IMR-90 (cell line): ENCODE data around the gene VPS33A. TPM values are rescaled to one million over a fixed set of nuclear protein-coding genes. Genes with fewer than 3 reads are reported as not detected.

ENCODE experiments used
- ATAC-seq: fragments of 200-7000 bp; cut with Tn5 transposase; 2 replicates; pipeline ENCODE4 v1.9.1; 2020; ENCODE audit warnings: low read depth, mild to moderate bottlenecking, moderate library complexity
- BruUV-seq: library from RNA; stranded (reverse); fragments of 400-500 nt; replicated peaks from 2 replicates; lab custom pipeline; 2021; lab: Mats Ljungman, UMichigan
- CTCF ChIA-PET: fragments of 300-600 bp; formaldehyde crosslinking; extraction: SDS; loops from one replicate; lab custom pipeline; 2021; ENCODE audit warnings: antibody characterized with exemption; lab: Yijun Ruan, JAX
- POLR2A ChIA-PET: fragments of 300-600 bp; sonication (Branson Sonifier 250); formaldehyde crosslinking; loops from one replicate; lab custom pipeline; 2022; ENCODE audit warnings: antibody characterized with exemption; ENCODE audit not compliant: unreplicated experiment; lab: Charles Lee
- DNase-seq: peaks from one replicate; pipeline ENCODE4 v3.0.0; 2013
- H2AFZ ChIP-seq: replicated peaks from 2 replicates; pipeline ENCODE3; 2013; ENCODE audit warnings: low read length, mild to moderate bottlenecking; ENCODE audit not compliant: poor library complexity
- H2AK5ac ChIP-seq: 2 replicates; pipeline ENCODE4 v1.6.1; 2013; ENCODE audit warnings: low read depth, low read length, inconsistent platforms
- H2AK9ac ChIP-seq: replicated peaks from 2 replicates; pipeline ENCODE3; 2013; ENCODE audit warnings: mild to moderate bottlenecking, low read depth, low read length, moderate library complexity; ENCODE audit not compliant: poor library complexity
- H2BK120ac ChIP-seq: 2 replicates; pipeline ENCODE4 v1.6.1; 2013; ENCODE audit warnings: low read depth, low read length, inconsistent platforms
- H2BK15ac ChIP-seq: 3 replicates; pipeline ENCODE4 v1.6.1; 2013; ENCODE audit warnings: low read depth, low read length, inconsistent platforms
- H2BK20ac ChIP-seq: 2 replicates; pipeline ENCODE4 v1.6.1; 2013; ENCODE audit warnings: low read depth, mild to moderate bottlenecking, inconsistent platforms, low read length, moderate library complexity
- H2BK5ac ChIP-seq: 2 replicates; pipeline ENCODE4 v1.6.1; 2013; ENCODE audit warnings: mild to moderate bottlenecking, low read depth, low read length, inconsistent platforms; ENCODE audit not compliant: poor library complexity, severe bottlenecking
- H3K14ac ChIP-seq: replicated peaks from 2 replicates; pipeline ENCODE4 v1.6.1; 2013; ENCODE audit warnings: low read depth, low read length, inconsistent platforms
- H3K18ac ChIP-seq: 2 replicates; pipeline ENCODE4 v1.6.1; 2013; ENCODE audit warnings: low read depth, low read length, control low read depth
- H3K23ac ChIP-seq: 2 replicates; pipeline ENCODE4 v1.6.1; 2013; ENCODE audit warnings: low read depth, low read length, inconsistent platforms
- H3K27ac ChIP-seq: 2 replicates; pipeline ENCODE4 v1.5.1; 2013; ENCODE audit warnings: mild to moderate bottlenecking, control low read depth, low read length; ENCODE audit not compliant: insufficient read depth
- H3K27me3 ChIP-seq: 2 replicates; pipeline ENCODE4 v1.6.1; 2013; ENCODE audit warnings: low read length; ENCODE audit not compliant: control insufficient read depth, insufficient read depth
- H3K36me3 ChIP-seq: 2 replicates; pipeline ENCODE4 v1.6.1; 2013; ENCODE audit warnings: low read length, mixed read lengths; ENCODE audit not compliant: control insufficient read depth, insufficient read depth
- H3K4ac ChIP-seq: 2 replicates; pipeline ENCODE4 v1.6.1; 2013; ENCODE audit warnings: low read depth, low read length, inconsistent platforms
- H3K4me1 ChIP-seq: 2 replicates; pipeline ENCODE4 v1.6.1; 2013; ENCODE audit warnings: low read length, mixed read lengths; ENCODE audit not compliant: control insufficient read depth, insufficient read depth
- H3K4me2 ChIP-seq: 2 replicates; pipeline ENCODE4 v1.6.1; 2013; ENCODE audit warnings: low read depth, mild to moderate bottlenecking, control low read depth, low read length, moderate library complexity
- H3K4me3 ChIP-seq: 2 replicates; pipeline ENCODE4 v1.5.1; 2013; ENCODE audit warnings: low read depth, mild to moderate bottlenecking, control low read depth, low read length, moderate library complexity; ENCODE audit not compliant: insufficient read depth
- H3K56ac ChIP-seq: 2 replicates; pipeline ENCODE4 v1.6.1; 2013; ENCODE audit warnings: low read length, inconsistent platforms; ENCODE audit not compliant: insufficient read depth; ENCODE audit errors: extremely low read depth
- H3K79me1 ChIP-seq, 2 experiments: 2 replicates each; pipeline ENCODE4 v1.6.1; 2013; ENCODE audit warnings: low read length in 2 of 2, inconsistent platforms in 1 of 2, low read depth in 1 of 2
- H3K9ac ChIP-seq: 2 replicates; pipeline ENCODE4 v1.6.1; 2013; ENCODE audit warnings: low read depth, low read length, control low read depth
- H3K9me1 ChIP-seq: 2 replicates; pipeline ENCODE4 v1.6.1; 2013; ENCODE audit warnings: low read length, inconsistent platforms; ENCODE audit not compliant: insufficient read depth
- H3K9me3 ChIP-seq: 2 replicates; pipeline ENCODE4 v1.6.1; 2013; ENCODE audit warnings: low read length; ENCODE audit not compliant: control insufficient read depth, insufficient read depth
- H4K20me1 ChIP-seq: 2 replicates; pipeline ENCODE4 v1.6.1; 2013; ENCODE audit warnings: low read length, inconsistent platforms; ENCODE audit not compliant: insufficient read depth
- H4K5ac ChIP-seq: 2 replicates; pipeline ENCODE4 v1.6.1; 2013; ENCODE audit warnings: mild to moderate bottlenecking, low read depth, low read length, control low read depth
- H4K8ac ChIP-seq, 2 experiments: 2 replicates each; pipeline ENCODE4 v1.6.1; 2013; ENCODE audit warnings: low read depth in 2 of 2, low read length in 2 of 2, control low read depth in 1 of 2, inconsistent platforms in 1 of 2
- H4K91ac ChIP-seq: 2 replicates; pipeline ENCODE4 v1.6.1; 2013; ENCODE audit warnings: low read depth, low read length, inconsistent platforms; ENCODE audit not compliant: insufficient read depth
- BHLHE40 ChIP-seq: fragments of 150-350 bp; IDR thresholded peaks from 2 replicates; pipeline ENCODE4 v1.6.1; 2016; ENCODE audit warnings: mild to moderate bottlenecking, low read depth, low read length
- CHD1 ChIP-seq: IDR thresholded peaks from 2 replicates; pipeline ENCODE4 v1.6.1; 2012; ENCODE audit warnings: low read depth, low read length, improper control_type of control experiment
- FOS ChIP-seq: fragments of 150-350 bp; IDR thresholded peaks from 2 replicates; pipeline ENCODE4 v1.6.1; 2016; ENCODE audit warnings: low read depth, low read length
- MAFK ChIP-seq: IDR thresholded peaks from 2 replicates; pipeline ENCODE4 v1.6.1; 2012; ENCODE audit warnings: low read depth, low read length, improper control_type of control experiment
- MXI1 ChIP-seq: IDR thresholded peaks from 2 replicates; pipeline ENCODE4 v1.6.1; 2012; ENCODE audit warnings: low read depth, mild to moderate bottlenecking, low read length, moderate library complexity, borderline replicate concordance
- NFE2L2 ChIP-seq: fragments of 150-350 bp; IDR thresholded peaks from 2 replicates; pipeline ENCODE4 v1.6.1; 2016; ENCODE audit warnings: low read depth, mild to moderate bottlenecking, low read length
- POLR2A ChIP-seq: IDR thresholded peaks from 2 replicates; pipeline ENCODE4 v1.6.1; 2012; ENCODE audit warnings: mild to moderate bottlenecking, low read depth, low read length
- RAD21 ChIP-seq: IDR thresholded peaks from 2 replicates; pipeline ENCODE4 v1.6.1; 2012; ENCODE audit warnings: low read length, improper control_type of control experiment
- SMC3 ChIP-seq: fragments of 150-350 bp; IDR thresholded peaks from 2 replicates; pipeline ENCODE4 v1.6.1; 2016; ENCODE audit warnings: low read depth, mild to moderate bottlenecking, antibody characterized with exemption, low read length, moderate library complexity
- WGBS, 2 experiments: methylation state at CpG; one replicate each; pipeline versions ENCODE4 v1.1.5 to v1.1.7; 2013; ENCODE audit warnings: missing lambda C conversion rate in 2 of 2; ENCODE audit not compliant: insufficient read length in 1 of 2; ENCODE audit errors: extremely low coverage in 2 of 2; 5-methylcytosine and 5-hydroxymethylcytosine counted together
- dilution Hi-C: fragments of 300-500 bp; cut with HindIII; formaldehyde crosslinking; loops from one replicate; pipeline ENCODE4 v1.14.3; 2018; ENCODE audit warnings: low sequenced_read_pairs; ENCODE audit not compliant: unreplicated experiment
- in situ Hi-C: fragments of 300-500 bp; cut with MboI; formaldehyde crosslinking; loops from 3 replicates; pipeline ENCODE4 v1.14.3; 2019; ENCODE audit warnings: low sequenced_read_pairs, inconsistent platforms, mixed read lengths
- intact Hi-C: fragments of 100-400 bp; cut with micrococcal nuclease; formaldehyde crosslinking; loops from 2 replicates; pipeline ENCODE4 v1.10.0; 2022
- polyA plus RNA-seq, 3 experiments: library from polyadenylated mRNA; depleted of rRNA; stranded (reverse); fragments of >200 nt; gene quantifications; 2 replicates each; pipeline ENCODE4 v1.2.3, GENCODE V29; 2012; ENCODE audit warnings: low replicate concordance in 1 of 3
- total RNA-seq: library from RNA; depleted of rRNA; stranded (reverse); fragments of >200 nt; gene quantifications from 2 replicates; pipeline ENCODE4 v1.2.3, GENCODE V29; 2012
- TF ChIP-seq, protein P1 (sequence below): fragments of 150-350 bp; IDR thresholded peaks from 2 replicates; pipeline ENCODE4 v1.6.1; 2016; ENCODE audit warnings: low read depth, mild to moderate bottlenecking, low read length, moderate library complexity, borderline replicate concordance
- TF ChIP-seq, protein P2 (sequence below): fragments of 150-350 bp; IDR thresholded peaks from 2 replicates; pipeline ENCODE4 v1.6.1; 2017; ENCODE audit warnings: mild to moderate bottlenecking, antibody characterized with exemption, low read length, low read depth
- TF ChIP-seq, protein P3 (sequence below): conservative IDR thresholded peaks from 2 replicates; pipeline ENCODE4 v1.5.1; 2012; ENCODE audit warnings: mild to moderate bottlenecking, low read depth, low read length, improper control_type of control experiment

VPS33A gene
- total and polyA plus RNA-seq, 2 of the 4 experiments (the other 2 are of a cell fraction), result 14.0 to 20.3 TPM

DNA sequence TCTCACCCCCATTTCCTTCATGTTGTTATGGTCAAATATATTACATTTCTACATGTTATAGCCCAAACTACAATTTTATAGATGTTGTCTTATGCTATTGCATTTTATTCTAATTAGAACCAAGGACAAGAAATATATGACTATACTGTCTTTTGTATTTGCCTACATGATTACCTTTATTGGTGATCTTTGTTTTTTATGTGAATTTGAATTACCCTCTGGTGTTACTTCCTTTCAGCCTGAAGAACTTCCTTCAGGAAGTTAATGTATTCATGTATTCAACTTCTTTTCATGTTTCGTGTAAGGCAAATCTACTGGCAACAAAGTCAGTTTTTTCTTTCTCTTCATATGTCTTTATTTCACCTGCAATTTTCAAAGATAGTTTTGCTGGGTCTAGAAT, 71.5 kb downstream of the VPS33A start:
- Histone ChIP-seq H2BK15ac (no peak overlapping the region), H2BK120ac (no peak overlapping the region), H3K9me3 (peaks cover 2% of the 10 kb centered on the region; the same call in 1 of the 2 replicates), H3K9ac (no peak overlapping the region), H4K20me1 (no peaks in the 10 kb centered on the region), H4K5ac (no peak overlapping the region), H2BK20ac (no peak overlapping the region), H2AK5ac (no peak overlapping the region), H3K27ac (no peak overlapping the region), H4K8ac (no peak overlapping the region), H3K4me2 (no peak overlapping the region), H3K14ac (no peak overlapping the region), H3K9me1 (0 out of 2 replicates have a peak, but pooled peaks cover 4% of the 10 kb centered on the region), H3K4me3 (no peak overlapping the region), H2AFZ (no peak overlapping the region), H3K56ac (no peak overlapping the region), H3K27me3 (no peaks in the 10 kb centered on the region), H3K18ac (no peak overlapping the region), H3K4ac (no peak overlapping the region), H3K23ac (no peak overlapping the region), H2AK9ac (no peak overlapping the region), H2BK5ac (no peak overlapping the region), H3K36me3 (no peaks in the 10 kb centered on the region), H3K79me1 (no peaks in the 10 kb centered on the region), H3K4me1 (peaks cover 4% of the 10 kb centered on the region), H4K91ac (no peak overlapping the region)
- in situ Hi-C loops (loop anchor here (5.0 kb wide), 2 partner anchors 63 to 138 kb away; no protein-coding TSS in a partner anchor), dilution Hi-C loops (no loop called here), intact Hi-C loops (no loop called here)
- no peak for DNase-seq
- no CpG with 5 or more reads among the region's 1 CpG for WGBS, 2 experiments
- ATAC-seq, result no peak
- POLR2A ChIA-PET, result interaction anchor here (0.5 to 0.7 kb wide), 2 partner anchors 9 to 72 kb away, joined by 3 to 9 read pairs; no protein-coding TSS in a partner anchor
- BruUV-seq, result no TSS peak
- no peak for TF ChIP-seq BHLHE40
- no peak for TF ChIP-seq CHD1
- TF ChIP-seq, protein P1, sequence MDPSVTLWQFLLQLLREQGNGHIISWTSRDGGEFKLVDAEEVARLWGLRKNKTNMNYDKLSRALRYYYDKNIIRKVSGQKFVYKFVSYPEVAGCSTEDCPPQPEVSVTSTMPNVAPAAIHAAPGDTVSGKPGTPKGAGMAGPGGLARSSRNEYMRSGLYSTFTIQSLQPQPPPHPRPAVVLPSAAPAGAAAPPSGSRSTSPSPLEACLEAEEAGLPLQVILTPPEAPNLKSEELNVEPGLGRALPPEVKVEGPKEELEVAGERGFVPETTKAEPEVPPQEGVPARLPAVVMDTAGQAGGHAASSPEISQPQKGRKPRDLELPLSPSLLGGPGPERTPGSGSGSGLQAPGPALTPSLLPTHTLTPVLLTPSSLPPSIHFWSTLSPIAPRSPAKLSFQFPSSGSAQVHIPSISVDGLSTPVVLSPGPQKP, result no peak
- TF ChIP-seq, protein P2, sequence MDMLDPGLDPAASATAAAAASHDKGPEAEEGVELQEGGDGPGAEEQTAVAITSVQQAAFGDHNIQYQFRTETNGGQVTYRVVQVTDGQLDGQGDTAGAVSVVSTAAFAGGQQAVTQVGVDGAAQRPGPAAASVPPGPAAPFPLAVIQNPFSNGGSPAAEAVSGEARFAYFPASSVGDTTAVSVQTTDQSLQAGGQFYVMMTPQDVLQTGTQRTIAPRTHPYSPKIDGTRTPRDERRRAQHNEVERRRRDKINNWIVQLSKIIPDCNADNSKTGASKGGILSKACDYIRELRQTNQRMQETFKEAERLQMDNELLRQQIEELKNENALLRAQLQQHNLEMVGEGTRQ, result no peak
- TF ChIP-seq, protein P3, sequence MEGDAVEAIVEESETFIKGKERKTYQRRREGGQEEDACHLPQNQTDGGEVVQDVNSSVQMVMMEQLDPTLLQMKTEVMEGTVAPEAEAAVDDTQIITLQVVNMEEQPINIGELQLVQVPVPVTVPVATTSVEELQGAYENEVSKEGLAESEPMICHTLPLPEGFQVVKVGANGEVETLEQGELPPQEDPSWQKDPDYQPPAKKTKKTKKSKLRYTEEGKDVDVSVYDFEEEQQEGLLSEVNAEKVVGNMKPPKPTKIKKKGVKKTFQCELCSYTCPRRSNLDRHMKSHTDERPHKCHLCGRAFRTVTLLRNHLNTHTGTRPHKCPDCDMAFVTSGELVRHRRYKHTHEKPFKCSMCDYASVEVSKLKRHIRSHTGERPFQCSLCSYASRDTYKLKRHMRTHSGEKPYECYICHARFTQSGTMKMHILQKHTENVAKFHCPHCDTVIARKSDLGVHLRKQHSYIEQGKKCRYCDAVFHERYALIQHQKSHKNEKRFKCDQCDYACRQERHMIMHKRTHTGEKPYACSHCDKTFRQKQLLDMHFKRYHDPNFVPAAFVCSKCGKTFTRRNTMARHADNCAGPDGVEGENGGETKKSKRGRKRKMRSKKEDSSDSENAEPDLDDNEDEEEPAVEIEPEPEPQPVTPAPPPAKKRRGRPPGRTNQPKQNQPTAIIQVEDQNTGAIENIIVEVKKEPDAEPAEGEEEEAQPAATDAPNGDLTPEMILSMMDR, result no peak
- no peak for TF ChIP-seq SMC3
- no peak for TF ChIP-seq FOS
- TF ChIP-seq MXI1, result no peak
- TF ChIP-seq NFE2L2, result no peak
- TF ChIP-seq MAFK, result no peak
- TF ChIP-seq POLR2A, result no peak
- no peak for TF ChIP-seq RAD21
- CTCF ChIA-PET, result no interaction called here
